Fibroblast of pulmonary artery (primary cell): Measurements from ENCODE around the gene KDM1B.

ENCODE experiments used
- DNase-seq: peaks from one replicate; pipeline ENCODE4 v3.0.0-alpha.2; 2010; ENCODE audit warnings: low read depth
- H3K4me3 ChIP-seq: replicated peaks from 2 replicates; pipeline ENCODE4 v1.5.1; 2011; ENCODE audit warnings: low read depth, mild to moderate bottlenecking, control low read depth, low read length, moderate library complexity
- TF ChIP-seq, protein P1 (sequence below): IDR thresholded peaks from 2 replicates; pipeline ENCODE4 v1.5.1; 2011; ENCODE audit warnings: mild to moderate bottlenecking, control low read depth, low read length, inconsistent platforms; ENCODE audit errors: missing control alignments

Gene KDM1B

DNA sequence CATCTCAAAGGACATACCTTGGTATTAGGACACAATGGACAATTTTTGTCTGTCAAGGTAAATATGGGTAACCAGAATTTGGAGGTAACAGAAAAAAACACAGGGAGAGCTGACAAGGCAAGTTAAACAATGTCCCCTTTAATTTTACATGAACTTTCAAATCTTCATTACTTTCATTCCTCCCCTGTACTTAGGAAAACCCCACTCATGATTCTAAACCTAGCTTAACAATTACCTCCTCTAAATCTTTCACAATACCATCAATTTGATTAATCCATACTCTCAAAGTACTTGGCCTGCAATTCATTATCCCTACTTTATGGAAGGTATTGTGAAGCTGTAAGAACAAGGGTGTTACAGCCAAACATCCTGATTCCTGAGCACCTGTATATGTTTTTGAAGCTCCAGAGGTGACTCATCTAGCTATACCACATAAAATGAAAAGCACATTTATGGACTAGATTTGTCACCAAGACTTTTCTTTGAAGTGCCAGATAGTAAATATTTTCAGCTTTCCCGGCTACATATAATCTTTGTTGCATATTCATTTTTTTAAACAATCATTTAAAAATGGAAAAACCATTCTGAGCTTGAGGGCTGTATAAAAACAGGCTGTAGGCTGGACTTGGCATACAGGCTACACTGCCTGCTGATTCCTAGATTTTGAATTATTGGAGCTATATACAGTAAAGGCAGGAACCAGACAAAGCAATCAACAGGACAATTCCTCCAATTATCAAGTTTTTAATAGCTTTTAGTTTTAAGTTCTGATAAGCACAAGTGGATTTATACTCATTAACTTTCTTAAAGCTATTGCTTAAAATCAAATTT lies 86.2 kb downstream of the KDM1B start:
- DNase-seq = no peak
- TF ChIP-seq, protein P1, sequence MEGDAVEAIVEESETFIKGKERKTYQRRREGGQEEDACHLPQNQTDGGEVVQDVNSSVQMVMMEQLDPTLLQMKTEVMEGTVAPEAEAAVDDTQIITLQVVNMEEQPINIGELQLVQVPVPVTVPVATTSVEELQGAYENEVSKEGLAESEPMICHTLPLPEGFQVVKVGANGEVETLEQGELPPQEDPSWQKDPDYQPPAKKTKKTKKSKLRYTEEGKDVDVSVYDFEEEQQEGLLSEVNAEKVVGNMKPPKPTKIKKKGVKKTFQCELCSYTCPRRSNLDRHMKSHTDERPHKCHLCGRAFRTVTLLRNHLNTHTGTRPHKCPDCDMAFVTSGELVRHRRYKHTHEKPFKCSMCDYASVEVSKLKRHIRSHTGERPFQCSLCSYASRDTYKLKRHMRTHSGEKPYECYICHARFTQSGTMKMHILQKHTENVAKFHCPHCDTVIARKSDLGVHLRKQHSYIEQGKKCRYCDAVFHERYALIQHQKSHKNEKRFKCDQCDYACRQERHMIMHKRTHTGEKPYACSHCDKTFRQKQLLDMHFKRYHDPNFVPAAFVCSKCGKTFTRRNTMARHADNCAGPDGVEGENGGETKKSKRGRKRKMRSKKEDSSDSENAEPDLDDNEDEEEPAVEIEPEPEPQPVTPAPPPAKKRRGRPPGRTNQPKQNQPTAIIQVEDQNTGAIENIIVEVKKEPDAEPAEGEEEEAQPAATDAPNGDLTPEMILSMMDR = no peak
- no peak overlapping the region for H3K4me3 ChIP-seq

DNA sequence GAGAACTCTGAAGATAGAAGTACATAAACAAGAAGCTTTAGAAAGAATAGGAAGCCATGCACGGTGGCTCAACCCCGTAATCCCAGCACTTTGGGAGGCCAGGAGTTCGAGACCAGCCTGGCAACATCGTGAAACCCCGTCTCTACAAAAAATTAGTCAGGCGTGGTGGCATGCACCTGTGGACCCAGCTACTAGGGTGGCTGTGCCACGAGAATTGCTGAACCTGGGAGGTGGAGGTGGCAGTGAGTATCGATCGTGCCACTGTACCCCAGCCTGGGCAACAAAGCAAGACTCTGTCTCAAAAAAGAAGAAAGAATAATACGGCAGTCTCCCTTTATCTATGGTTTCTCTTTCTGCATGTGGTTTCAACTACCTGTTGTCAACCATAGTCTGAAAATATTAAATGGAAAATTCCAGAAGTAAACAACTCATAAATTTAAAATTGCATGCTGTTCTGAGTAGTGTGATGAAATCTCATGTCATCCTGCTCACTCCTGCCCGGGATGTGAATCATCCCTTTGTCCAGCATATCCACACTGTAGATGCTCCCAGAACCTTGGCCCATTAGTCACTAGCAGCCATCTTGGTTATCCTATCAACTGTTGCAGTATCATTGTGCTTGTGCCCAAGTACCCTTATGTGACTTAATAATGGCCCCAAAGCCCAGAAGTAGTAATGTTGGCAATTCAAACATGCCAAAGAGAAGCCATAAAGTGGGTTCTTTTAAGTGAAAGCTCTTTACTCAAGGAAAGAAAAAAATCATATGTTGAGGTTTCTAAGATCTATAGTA lies 87.0 kb downstream of the KDM1B start:
- TF ChIP-seq, protein P1 = no peak
- peak; percentile 90 for DNase-seq
- no peak overlapping the region for H3K4me3 ChIP-seq

DNA sequence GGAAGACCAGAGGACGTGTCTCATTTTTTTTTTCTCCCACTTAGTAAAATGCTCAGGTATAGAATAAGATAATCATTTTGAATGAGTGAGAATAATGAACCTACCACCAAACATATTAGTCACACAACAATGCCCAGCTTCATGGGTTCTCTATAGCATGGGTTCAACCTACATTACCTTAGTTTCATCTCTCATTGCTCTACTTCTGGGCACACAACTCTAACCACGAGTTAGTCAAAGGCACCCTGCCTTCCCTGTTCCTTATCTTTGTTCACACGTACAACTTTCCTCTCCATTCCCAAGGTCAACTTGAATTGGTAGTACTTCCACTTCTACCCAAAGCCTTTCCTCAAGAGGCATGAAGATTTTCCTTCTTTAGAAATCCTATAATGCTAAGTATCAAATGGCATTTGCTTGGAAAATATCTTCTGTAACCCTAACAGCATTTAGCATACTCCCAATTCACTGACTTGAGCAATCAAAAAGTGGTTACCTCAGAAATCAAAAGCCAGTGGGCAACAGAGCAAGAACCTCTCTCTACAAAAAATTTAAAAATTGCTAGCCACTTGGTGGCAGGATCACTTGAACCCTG lies 88.2 kb downstream of the KDM1B start:
- no peak for DNase-seq
- no peak overlapping the region for H3K4me3 ChIP-seq
- TF ChIP-seq, protein P1 = no peak

DNA sequence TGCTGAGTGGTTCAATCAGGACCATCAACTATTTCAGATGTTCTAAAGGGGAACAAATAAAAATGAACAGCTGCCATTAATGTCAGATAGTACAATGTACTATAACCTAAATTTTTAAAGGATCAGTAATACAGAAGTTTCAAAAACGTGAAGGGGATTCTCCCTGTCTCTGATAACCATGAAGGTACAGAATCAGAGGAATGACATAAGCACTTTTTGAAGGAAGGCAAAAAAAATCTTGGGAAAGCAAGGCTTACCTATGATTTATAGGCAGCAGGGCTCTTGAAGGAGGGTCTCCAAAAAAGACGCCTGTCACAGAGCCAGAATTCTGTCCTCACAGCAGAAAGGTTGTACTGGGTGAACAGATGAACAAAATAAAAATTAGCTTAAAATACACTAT lies 89.0 kb downstream of the KDM1B start:
- no peak for DNase-seq
- TF ChIP-seq, protein P1 = no peak
- no peak overlapping the region for H3K4me3 ChIP-seq

DNA sequence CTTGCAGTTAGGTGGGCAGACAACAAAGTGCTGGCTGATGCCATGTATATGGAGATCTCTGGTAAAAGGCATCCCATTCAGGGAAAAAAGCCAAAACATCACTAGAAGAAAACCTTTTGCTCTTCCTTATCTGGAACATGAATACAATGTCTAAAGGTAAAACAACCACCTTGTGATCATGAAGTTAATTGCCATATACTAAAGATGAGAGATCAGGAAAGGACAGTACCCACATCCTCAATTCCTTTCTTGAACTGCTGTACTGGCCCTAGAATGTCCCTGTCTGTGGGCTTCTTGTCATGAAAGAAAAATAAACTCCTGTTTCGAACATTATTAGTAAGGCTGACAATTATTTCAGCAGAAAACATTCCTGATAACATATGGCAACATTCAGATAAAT lies 89.9 kb downstream of the KDM1B start:
- H3K4me3 ChIP-seq = no peak overlapping the region
- TF ChIP-seq, protein P1 = no peak
- DNase-seq = no peak

DNA sequence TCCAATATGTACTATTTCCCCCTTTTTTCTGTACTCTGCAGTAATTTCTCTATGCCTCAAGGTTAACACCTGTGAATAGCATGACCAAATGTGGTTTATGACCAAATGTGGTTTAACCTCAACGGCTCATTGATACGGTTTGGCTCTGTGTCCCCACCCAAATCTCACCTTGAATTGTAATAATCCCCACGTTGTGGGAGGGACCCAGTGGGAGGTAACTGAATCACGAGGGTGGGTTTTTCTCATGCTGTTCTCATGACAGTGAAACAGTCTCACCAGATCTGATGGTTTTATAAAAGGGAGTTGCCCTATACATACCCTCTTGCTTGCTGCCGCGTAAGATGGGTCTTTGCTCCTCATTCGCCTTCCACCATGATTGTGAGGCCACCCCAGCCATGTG lies 90.4 kb downstream of the KDM1B start:
- H3K4me3 ChIP-seq = no peak overlapping the region
- no peak for DNase-seq
- TF ChIP-seq, protein P1 = no peak
